Left lobe of liver (tissue), 2 donors: ENCODE data around the gene AREL1. TPM values are rescaled to one million over a fixed set of nuclear protein-coding genes. Genes with fewer than 3 reads are reported as not detected.

ENCODE experiments used
- ATAC-seq: fragments of 200-7000 bp; cut with Tn5 transposase; one replicate; pipeline ENCODE4 v1.9.1; 2020; ENCODE audit warnings: mild to moderate bottlenecking, moderate library complexity
- DNase-seq: peaks from one replicate; pipeline ENCODE4 v3.0.0-alpha.2; 2020; ENCODE audit warnings: low spot score
- total RNA-seq: library from RNA; stranded (reverse); gene quantifications from one replicate; pipeline ENCODE4 v1.2.1, GENCODE V29; 2021
- donor health status: DM: no; HTN: no; CAD: no; lungs with moderate emphysema.
- donor health status: DM: no; HTN: yes; CAD: no.

The AREL1 gene
- total RNA-seq, 1 donor from 2014 or later = 18.4 TPM

DNA sequence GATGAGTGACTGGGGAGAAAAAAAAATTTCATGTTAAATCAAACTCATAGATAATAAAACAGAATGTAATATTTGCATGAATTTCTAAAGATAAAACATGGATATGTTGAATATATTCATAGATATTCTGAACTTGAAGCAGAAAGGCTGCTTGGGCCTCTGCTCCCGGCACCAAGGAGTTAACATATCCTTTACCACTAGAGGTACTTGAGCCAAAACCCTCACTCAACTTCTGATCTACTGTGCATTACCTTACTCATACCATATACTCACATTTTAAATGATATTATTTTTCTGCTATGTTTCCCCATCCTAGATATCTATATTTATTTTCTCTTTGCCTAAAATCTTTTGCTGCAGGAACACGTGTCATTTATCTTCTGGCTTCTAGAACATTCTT lies 14.9 kb downstream of the AREL1 start:
- DNase-seq = no peak
- ATAC-seq = no peak

DNA sequence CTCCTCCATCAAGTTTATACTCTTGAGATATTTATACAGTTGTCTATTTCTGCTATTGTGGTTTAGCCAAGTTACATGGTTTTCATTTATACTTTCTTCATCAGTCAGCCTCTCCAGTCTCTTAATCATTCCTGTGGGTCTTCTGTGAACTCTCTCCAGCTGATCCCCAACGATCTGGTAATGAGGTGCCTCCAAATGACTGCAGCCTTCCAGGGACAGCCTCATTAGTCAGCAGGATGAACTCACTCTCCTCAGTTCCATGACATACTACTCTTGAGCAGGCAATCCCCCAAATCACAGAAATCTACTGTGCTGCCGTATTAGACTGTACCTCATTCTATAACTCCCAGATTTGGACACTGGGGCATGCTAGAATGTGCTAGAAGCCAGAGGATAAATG lies 15.3 kb downstream of the AREL1 start:
- DNase-seq (no peak), ATAC-seq (no peak)

DNA sequence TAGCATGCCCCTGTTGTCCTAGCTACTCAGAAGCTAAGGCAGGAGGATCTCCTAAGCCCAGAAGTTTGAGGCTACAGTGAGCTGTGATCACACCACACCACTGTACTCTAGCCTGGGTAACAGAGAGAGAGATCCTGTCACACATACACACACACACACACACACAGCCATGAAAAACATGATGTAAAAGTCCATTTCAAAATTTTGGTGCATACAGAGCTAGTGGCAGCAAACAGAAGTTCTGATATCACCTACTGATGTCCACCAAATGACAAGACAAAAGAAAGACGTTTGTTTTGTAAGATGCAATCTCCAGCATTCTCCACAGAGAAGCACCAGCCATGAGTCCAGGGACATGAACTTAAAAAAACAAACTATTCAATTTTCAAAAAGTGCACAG lies 15.9 kb downstream of the AREL1 start:
- no peak for DNase-seq
- ATAC-seq = no peak

DNA sequence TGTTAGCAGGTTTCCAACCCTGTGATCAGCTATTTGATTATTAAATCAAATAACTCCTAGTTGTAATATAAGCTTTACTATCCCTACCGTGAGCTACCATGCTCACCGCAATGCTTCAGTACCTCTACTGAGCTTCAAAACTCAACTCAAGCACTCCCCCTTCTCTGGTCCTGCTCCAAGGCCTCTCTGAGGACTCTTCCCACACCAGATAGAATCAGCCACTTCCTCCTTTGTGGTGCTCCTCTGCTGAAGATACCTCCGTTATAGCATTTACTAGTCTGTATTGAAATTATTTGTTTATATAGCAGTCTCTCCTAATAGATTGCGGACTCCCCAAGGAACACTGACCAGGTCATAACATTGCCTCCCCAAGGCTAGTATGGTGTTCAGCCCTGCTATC lies 17.5 kb downstream of the AREL1 start:
- ATAC-seq (no peak), DNase-seq (no peak)

DNA sequence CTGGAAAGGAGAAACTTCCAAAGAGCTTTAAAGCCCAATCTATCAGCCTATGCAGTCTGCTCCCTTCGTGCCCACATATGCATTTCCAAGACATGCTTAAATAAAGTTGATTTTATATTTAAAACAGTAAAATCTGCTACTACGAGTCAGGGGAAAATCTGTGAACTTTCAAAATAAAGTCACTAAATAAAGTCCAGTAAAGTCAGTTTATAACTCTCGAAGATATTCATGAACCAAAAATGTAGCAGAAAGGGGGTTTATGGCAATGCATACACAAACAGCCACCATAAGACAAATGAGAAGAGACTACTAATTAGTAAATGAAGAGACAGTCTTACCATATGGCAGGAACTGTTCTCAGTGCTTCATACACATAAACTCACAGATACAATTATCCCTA lies 19.7 kb downstream of the AREL1 start:
- DNase-seq = no peak
- no peak for ATAC-seq

DNA sequence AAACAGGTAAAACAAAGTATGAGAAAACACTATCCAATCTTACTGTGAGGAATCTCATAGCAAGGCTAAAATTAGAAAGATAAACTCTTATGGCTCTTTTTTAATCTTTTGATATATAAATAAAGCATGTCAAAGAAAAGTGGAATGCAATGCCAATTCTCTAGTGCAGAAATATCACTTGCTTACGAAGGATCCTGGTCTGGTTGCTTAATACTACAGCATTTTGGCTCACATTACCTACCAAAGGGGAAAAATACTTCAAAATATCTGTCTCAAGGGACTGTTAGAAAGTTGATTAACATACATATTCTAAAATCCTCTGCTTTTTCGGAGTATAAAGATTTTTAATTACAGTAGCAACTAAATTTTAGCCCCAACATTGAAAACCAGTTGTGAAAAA lies 21.4 kb downstream of the AREL1 start:
- ATAC-seq = no peak

DNA sequence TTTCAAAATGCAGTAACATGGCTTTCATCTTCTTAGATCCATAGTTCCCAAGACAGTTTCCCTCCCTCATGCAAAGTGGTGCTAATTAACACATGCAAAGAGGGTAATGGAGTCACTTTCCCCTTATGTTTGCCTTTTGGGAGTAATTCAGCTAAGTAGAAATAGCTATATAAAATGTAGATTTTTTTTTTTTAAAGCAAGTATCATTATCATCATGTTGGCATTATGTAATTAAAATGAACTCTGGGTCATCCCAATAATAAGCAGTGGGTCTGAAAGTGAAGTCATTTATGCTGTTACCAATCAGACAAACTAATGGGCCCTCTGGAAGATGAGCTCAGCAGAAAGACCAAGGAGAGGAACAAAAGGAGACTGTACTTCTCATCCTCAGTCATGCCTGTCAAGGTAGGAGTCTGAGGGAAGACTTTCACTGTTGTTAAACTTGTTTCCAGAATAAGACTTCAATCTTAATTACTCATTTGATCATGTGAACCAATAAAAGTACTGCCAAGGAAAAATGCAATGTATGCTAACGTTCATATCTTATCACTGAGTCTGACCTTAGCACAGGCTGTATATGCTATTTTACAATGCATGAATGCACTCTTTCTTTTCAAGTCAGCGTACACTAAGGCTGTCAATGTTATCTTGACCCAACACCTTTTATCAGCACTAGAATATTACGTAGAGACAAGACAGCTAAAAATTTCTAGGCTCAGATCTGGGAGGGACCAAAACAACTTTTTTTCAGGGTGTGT lies 26.8 kb downstream of the AREL1 start:
- ATAC-seq = no peak
- no peak for DNase-seq

More for the DNA sequence above, 21.4 kb downstream of the AREL1 start:
- no peak for DNase-seq

DNA sequence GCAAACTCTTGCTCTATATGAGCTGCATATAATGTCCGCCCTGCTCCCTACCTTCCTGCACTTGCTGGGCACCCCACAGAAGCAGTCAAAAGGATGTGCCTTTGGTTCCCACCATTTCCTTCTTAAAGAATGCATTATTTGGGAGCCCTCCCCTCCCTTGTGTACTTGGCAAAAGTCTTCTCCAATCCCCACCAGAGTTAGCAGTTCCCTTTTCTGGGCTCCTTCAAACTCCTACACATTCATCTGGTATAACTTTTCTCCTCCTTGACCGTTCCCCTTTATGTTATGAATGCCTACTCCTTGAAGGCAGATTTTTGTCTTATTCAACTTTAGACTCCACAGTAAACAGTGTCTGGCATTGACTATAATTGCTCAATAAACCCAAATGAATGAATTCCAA lies 27.8 kb downstream of the AREL1 start:
- ATAC-seq = no peak

GRCh38 chr14:74684434-74684833 lies 28.4 kb downstream of the AREL1 start:
- ATAC-seq = peak; percentile 25
- DNase-seq = no peak

More for the DNA sequence above, 27.8 kb downstream of the AREL1 start:
- DNase-seq = no peak

GRCh38 chr14:74683406-74683805 lies 29.5 kb downstream of the AREL1 start:
- no peak for DNase-seq
- ATAC-seq = no peak

DNA sequence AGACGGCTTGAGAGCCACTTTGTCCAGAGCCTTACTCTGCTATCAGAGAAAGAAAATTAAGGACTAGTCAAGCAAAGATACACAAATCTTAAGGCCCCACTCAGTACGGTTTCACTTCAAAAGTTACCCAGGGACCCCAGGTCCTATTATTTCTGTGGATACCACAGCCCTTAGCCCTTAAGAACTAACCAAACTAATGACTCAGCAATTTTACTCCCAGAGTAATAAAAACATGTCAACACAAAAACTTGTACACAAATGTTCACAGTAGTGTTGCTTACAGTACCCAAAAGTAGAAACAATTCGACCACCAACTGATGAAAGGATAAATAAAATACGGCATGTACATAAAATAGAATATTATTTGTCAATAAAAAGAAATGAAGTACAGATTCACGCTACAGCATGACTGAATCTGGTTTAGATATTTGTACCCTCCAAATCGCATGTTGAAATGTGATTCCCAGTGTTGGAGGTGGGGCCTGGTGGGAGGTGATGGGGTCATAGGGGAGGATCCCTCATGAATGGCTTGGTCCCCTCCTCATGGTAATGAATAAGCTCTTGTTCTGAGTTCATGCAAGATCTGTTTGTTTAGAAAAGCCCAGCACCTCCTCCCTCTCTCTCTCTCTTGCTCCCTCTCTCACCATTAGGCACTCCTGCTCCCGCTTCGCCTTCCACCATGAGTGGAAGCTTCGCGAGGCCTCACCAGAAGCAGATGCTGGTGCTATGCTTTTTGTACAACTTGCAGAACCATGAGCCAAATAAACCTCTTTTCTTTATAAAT lies 30.5 kb downstream of the AREL1 start:
- ATAC-seq (no peak), DNase-seq (no peak)

DNA sequence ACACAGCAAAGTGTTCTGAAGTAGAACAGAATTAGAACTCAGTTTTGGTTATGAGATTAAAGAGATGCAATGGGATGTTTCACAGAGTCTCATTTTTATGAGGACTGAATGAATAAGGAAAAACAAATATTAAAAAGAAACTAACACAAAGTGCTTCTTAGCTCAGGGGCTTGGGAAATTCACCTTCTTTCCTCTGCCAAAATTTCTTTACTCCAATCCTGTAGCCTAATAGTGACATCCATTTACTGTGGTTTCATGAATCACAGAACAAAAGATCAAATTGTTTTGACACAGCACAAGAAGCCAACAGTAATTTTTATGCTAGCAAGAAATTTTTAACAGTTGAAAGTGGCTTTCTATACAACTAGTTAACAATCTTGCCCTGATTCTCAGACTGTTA lies 37.7 kb downstream of the AREL1 start:
- DNase-seq = no peak
- no peak for ATAC-seq

GRCh38 chr14:74673768-74674167 lies 39.1 kb downstream of the AREL1 start:
- DNase-seq (no peak), ATAC-seq (no peak)

DNA sequence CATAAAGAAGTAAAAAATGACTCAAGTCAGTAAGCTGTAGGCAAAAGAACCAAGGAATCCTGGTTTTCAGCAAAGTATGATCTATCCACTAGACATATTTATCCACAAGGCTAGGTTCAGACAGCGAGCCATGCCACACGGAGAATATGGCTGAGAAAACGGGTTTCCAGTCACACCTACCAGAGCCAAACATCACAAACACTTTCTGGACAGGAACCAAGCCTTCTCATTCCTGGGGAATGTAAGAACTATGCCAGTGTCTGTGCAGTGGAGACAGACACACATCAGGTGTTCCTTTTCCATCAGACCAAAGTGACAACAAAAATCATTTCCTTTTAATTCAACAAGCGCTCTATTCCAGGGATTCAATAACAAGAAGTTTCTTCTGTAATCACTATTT lies 41.1 kb downstream of the AREL1 start:
- no peak for ATAC-seq
- DNase-seq = no peak

GRCh38 chr14:74670726-74671411 lies 42.0 kb downstream of the AREL1 start:
- ATAC-seq (no peak), DNase-seq (no peak)

- DNase-seq = no peak
- no peak for ATAC-seq
These were observed 43.0 kb downstream of the AREL1 start for GRCh38 chr14:74669846-74670245.

DNA sequence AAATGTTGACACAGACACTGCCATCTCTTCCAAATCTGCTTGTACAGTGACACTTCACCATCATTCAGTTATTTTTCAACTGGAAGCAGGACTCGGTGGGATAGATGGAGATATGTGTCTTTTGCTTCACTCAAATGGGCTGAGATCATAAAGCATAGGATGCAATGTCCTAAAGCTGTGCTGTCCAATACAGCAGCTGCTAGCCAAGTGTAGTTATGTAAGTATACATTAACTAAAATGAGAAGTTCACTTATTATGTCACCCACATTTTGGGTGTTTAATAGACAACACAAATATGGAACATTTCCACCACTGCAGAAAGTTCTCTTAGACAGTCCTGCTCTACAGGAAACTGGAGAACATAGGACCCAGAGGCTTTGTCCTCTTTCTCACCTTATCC lies 43.6 kb downstream of the AREL1 start:
- ATAC-seq = no peak

DNA sequence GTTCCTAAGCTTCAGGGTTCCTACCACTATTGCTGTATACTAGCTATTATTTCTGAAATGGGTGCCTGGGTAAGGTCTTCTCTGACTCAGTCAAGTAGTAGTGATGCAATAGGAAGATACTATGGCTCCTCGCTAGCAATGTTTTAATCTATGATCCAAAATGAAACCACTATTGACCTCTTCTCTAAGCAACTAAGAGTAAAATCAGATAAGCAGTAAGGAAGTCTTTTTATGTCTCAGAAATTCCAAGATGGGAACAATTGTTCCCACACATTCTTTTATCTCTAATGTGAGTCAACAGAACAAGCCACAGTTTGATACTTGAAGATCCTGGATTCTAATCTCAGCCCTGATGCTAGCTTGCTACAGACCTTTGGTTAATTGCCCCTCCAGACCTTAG lies 45.1 kb downstream of the AREL1 start:
- no peak for ATAC-seq
- no peak for DNase-seq

More for the DNA sequence above, 43.6 kb downstream of the AREL1 start:
- DNase-seq = no peak

GRCh38 chr14:74664717-74665116 lies 48.2 kb downstream of the AREL1 start:
- DNase-seq (no peak), ATAC-seq (no peak)

GRCh38 chr14:74663884-74664283 lies 49.0 kb downstream of the AREL1 start:
- peak; percentile 37 for ATAC-seq
- DNase-seq = no peak

GRCh38 chr14:74661726-74662450 lies 51.0 kb downstream of the AREL1 start:
- ATAC-seq = no peak
- DNase-seq = no peak
